ENCODE results near the gene OR8D1.

GRCh38 chr11:124301548-124301947 lies 12.2 kb downstream of the OR8D1 start:
- no peak for TF ChIP-seq CTCF (IDR thresholded peaks at IDR 0.05; ENCODE audit: borderline replicate concordance, extremely low read depth, low read length, poor library complexity, severe bottlenecking)
- no peak for TF ChIP-seq EZH2 (IDR thresholded peaks at IDR 0.05; ENCODE audit: borderline replicate concordance, low read depth, low read length, severe bottlenecking)
